ENCODE data around the gene KLF16.

KLF16 gene

DNA sequence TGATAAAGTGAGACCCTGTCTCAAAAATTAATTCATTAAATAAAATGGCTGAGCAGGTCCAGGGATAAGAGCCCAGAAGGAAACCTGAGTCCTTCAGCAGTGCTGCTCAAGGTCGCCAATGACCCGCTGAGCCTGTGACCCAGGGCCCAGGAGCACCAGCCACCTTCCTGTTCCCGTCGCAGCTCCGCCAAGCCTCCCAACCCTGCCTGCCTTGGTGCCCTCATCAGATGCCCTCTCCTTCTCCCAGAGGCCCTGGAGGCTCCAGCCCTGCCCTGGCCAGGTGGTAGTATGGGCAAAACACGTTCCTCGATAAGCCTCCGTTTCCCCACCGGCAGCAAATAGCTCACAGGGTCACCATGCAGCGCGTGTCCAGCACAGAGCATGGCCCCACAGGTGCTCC, 17.7 kb downstream of the KLF16 start:
- TF ChIP-seq, protein P1, sequence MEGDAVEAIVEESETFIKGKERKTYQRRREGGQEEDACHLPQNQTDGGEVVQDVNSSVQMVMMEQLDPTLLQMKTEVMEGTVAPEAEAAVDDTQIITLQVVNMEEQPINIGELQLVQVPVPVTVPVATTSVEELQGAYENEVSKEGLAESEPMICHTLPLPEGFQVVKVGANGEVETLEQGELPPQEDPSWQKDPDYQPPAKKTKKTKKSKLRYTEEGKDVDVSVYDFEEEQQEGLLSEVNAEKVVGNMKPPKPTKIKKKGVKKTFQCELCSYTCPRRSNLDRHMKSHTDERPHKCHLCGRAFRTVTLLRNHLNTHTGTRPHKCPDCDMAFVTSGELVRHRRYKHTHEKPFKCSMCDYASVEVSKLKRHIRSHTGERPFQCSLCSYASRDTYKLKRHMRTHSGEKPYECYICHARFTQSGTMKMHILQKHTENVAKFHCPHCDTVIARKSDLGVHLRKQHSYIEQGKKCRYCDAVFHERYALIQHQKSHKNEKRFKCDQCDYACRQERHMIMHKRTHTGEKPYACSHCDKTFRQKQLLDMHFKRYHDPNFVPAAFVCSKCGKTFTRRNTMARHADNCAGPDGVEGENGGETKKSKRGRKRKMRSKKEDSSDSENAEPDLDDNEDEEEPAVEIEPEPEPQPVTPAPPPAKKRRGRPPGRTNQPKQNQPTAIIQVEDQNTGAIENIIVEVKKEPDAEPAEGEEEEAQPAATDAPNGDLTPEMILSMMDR (IDR thresholded peaks at IDR 0.05; ENCODE audit: low read depth, low read length): no peak
- no peak overlapping the region for H3K4me3 ChIP-seq (ENCODE audit: low read depth, low read length)

DNA sequence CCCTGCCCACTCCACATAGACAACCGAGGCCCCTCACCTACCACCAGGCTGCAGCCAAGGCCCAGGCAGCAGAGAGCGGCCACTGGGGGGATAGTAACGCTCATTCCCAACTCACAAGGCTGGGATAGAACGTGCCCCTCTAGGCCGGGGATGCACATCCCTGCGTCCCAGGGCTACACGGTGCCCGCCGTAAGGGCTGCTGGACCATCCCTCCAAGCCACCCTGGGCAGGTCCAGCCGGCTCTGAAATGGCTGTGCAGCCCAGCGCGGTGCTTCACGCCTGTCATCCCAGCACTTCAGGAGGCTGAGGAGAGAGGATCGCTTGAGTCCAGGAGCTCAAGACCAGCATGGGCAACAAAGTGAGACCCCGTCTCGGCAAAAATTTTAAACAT, 18.3 kb downstream of the KLF16 start:
- no peak overlapping the region for H3K4me3 ChIP-seq (ENCODE audit: low read depth, low read length)
- TF ChIP-seq, protein P1 (IDR thresholded peaks at IDR 0.05; ENCODE audit: low read depth, low read length): no peak

DNA sequence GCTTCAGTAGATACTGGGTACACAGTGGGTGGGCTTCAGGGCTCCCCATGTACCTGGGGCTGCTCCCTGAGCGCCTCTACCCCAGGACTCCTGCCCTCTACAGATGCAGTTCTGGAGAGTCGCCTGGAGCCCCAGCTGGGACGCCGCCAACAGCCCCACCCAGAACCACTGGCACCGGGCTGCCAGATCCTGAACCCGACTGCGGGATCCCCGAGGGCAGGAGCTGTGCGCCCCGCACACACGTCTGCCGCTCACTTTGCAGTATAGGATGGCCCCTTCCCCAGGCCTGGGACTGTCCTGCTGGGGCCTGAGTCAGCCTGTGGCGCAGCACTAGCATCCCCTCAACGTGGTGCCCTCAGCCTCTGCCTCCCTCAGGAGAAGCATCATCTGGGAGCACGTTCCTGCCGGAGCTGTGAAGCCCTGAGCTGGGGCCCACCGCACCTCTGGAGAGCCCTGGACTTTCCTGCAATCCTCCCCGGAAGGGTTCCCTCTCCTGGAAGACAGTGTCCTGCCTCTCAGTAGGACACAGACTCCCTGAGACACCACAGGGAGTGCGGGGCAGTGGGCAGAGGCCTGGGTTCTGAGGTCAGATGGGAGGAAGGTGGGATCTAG, 18.8 kb downstream of the KLF16 start:
- TF ChIP-seq, protein P1 (IDR thresholded peaks at IDR 0.05; ENCODE audit: low read depth, low read length): no peak
- H3K4me3 ChIP-seq (ENCODE audit: low read depth, low read length): no peak overlapping the region

DNA sequence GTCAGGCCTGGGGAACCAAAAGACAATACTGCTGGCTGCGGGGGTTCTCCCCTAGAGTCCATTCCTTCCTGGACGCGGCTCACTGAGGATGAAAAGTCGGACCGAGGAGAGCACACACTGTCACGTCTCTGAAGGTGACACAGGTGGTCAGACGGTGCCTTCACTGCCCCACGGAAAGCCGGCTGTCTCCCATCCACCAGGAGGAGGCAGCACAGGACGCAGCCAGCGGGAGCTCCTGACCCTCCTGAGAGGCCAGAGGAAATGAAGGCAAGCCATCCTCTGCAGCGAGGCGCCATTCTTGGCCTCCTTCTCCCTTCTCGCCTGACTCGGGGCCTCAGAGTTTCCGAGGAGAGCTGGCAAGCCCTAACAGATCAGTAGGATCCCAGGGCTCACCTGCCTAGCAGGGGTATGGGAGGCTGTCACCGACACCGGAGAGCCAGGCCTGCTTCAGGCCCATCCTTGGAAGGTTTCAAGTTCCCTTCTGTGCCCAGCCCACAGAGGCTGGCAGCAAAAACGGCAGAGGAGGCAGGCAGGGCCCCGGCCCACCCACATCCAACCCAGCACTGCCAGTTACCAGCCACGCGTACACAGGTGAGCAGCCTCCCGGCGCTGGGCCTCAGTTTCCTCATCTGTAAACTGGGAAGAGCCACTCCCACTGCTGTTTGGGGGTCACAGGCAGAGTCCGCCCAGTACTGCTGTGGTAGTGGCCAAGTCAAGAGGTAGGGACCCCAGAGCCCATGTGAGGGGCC, 19.6 kb downstream of the KLF16 start:
- TF ChIP-seq, protein P1 (IDR thresholded peaks at IDR 0.05; ENCODE audit: low read depth, low read length): no peak
- H3K4me3 ChIP-seq (ENCODE audit: low read depth, low read length): no peak overlapping the region

DNA sequence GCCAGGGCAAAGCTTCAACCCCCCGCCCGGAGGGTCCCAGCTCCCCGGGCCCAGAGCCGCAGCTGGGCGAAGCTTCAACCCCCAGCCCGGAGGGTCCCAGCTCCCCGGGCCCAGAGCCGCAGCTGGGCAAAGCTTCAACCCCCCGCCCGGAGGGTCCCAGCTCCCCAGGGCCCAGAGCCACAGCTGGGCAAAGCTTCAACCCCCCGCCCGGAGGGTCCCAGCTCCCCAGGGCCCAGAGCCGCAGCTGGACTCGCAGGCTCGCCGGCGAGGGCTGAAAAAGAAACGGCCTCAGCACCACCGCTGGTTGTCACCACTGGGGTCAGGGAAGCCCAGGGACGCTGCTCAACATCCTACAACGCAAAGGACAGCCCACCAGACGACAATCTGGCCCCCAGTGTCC, 20.3 kb downstream of the KLF16 start:
- H3K4me3 ChIP-seq (ENCODE audit: low read depth, low read length): no peak overlapping the region
- TF ChIP-seq, protein P1 (IDR thresholded peaks at IDR 0.05; ENCODE audit: low read depth, low read length): no peak

DNA sequence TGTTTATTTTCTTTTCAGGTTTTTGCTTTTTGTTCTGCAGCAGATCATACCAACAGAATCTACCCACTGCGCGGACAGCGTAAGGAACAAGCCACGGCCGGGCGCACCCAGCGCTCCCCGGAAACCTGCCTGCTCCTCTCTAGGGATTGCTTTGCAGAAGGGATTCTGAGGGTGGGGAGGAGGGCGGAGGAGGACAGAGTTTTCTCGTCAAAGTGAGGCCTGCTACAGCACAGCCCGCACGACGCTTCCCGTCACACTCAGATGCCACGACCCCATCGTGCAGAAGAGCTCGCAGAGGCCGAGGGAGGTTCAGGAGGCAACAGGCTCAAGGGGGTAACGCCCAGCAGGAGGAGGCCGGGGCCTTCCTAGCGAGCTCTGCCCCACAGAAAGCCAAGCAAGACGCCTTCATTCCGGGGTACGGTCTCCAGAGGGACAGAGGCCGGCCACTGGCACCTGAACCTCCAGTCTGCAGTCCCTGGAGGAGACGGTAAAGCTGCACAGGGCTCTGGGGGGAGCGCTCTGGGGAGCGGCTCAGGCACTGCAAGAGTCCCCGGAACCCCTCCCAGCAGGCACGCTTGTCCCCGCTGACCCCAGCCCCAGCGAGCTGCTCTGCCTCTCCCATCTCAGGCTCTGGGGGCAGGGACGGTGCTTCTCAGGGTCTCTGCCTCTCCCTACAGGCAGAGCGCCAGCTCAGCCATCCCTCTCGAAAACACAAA, 22.0 kb downstream of the KLF16 start:
- TF ChIP-seq, protein P1 (IDR thresholded peaks at IDR 0.05; ENCODE audit: low read depth, low read length): no peak
- no peak overlapping the region for H3K4me3 ChIP-seq (ENCODE audit: low read depth, low read length)

All from WI38 (cell line).